Measurements from ENCODE around the gene DLX3.
A peak's percentile ranks its signal among the peaks of the same experiment; 100 is the strongest.

DLX3 gene

GRCh38 chr17:49968405-49969133 lies 26.5 kb downstream of the DLX3 start:
- peak overlapping the region; percentile 72 for H3K4me3 ChIP-seq (ENCODE audit: low read depth, low read length)
- DNase-seq (ENCODE audit: low read depth), result no peak
- no peak for TF ChIP-seq CTCF (IDR thresholded peaks at IDR 0.05; ENCODE audit: low read depth, low read length, missing control alignments)

GRCh38 chr17:49967621-49968404 lies 27.2 kb downstream of the DLX3 start:
- no peak for TF ChIP-seq CTCF (IDR thresholded peaks at IDR 0.05; ENCODE audit: low read depth, low read length, missing control alignments)
- H3K4me3 ChIP-seq (ENCODE audit: low read depth, low read length), result peak overlapping the region; percentile 72
- DNase-seq (ENCODE audit: low read depth), result no peak

GRCh38 chr17:49967205-49967604 lies 27.8 kb downstream of the DLX3 start:
- no peak for TF ChIP-seq CTCF (IDR thresholded peaks at IDR 0.05; ENCODE audit: low read depth, low read length, missing control alignments)
- H3K4me3 ChIP-seq (ENCODE audit: low read depth, low read length), result no peak overlapping the region
- no peak for DNase-seq (ENCODE audit: low read depth)

GRCh38 chr17:49966767-49967166 lies 28.3 kb downstream of the DLX3 start:
- no peak for TF ChIP-seq CTCF (IDR thresholded peaks at IDR 0.05; ENCODE audit: low read depth, low read length, missing control alignments)
- no peak overlapping the region for H3K4me3 ChIP-seq (ENCODE audit: low read depth, low read length)
- no peak for DNase-seq (ENCODE audit: low read depth)

- no peak overlapping the region for H3K4me3 ChIP-seq (ENCODE audit: low read depth, low read length)
- no peak for DNase-seq (ENCODE audit: low read depth)
- TF ChIP-seq CTCF (IDR thresholded peaks at IDR 0.05; ENCODE audit: low read depth, low read length, missing control alignments), result no peak
Observed at GRCh38 chr17:49965524-49965909, 29.5 kb downstream of the DLX3 start.

- TF ChIP-seq CTCF (IDR thresholded peaks at IDR 0.05; ENCODE audit: low read depth, low read length, missing control alignments), result no peak
- no peak overlapping the region for H3K4me3 ChIP-seq (ENCODE audit: low read depth, low read length)
- no peak for DNase-seq (ENCODE audit: low read depth)
Observed at GRCh38 chr17:49964769-49965523, 30.1 kb downstream of the DLX3 start.
